Islet of Langerhans (tissue), 1 donor: ENCODE measurements around the gene RILPL1.
"Not testable (repeated sequence)": the region's sequence is repeated elsewhere in the genome, so short reads cannot be mapped to it uniquely, and the experiment has no call there.

ENCODE experiments used
- FAIRE-seq: peaks from one replicate; lab custom pipeline; 2011; peaks lifted over from hg19 to GRCh38; lab: Jason Lieb, UNC

The RILPL1 gene

GRCh38 chr12:123529686-123530085 is 3.8 kb downstream of the RILPL1 start:
- FAIRE-seq: no peak

- FAIRE-seq: no peak
Observed at GRCh38 chr12:123528858-123529257, 4.7 kb downstream of the RILPL1 start.

GRCh38 chr12:123526542-123527080 is 6.9 kb downstream of the RILPL1 start:
- no peak for FAIRE-seq

- FAIRE-seq: no peak
Observed at GRCh38 chr12:123524378-123524777, 9.1 kb downstream of the RILPL1 start.

GRCh38 chr12:123523518-123523917 is 10.0 kb downstream of the RILPL1 start:
- no peak for FAIRE-seq

GRCh38 chr12:123522164-123522563 is 11.4 kb downstream of the RILPL1 start:
- FAIRE-seq: no peak

GRCh38 chr12:123520567-123521474 is 12.7 kb downstream of the RILPL1 start:
- no peak for FAIRE-seq

- no peak for FAIRE-seq
Observed at GRCh38 chr12:123519141-123520001, 14.1 kb downstream of the RILPL1 start.

- FAIRE-seq: no peak
Observed at GRCh38 chr12:123516216-123516780, 17.2 kb downstream of the RILPL1 start.

GRCh38 chr12:123514582-123515221 is 18.8 kb downstream of the RILPL1 start:
- not testable (repeated sequence) for FAIRE-seq

GRCh38 chr12:123513805-123514204 is 19.7 kb downstream of the RILPL1 start:
- no peak for FAIRE-seq

- no peak for FAIRE-seq
Observed at GRCh38 chr12:123512838-123513665, 20.5 kb downstream of the RILPL1 start.

- no peak for FAIRE-seq
Observed at GRCh38 chr12:123506843-123507236, 26.7 kb downstream of the RILPL1 start.

GRCh38 chr12:123506059-123506842 is 27.3 kb downstream of the RILPL1 start:
- no peak for FAIRE-seq

GRCh38 chr12:123502163-123502704 is 31.3 kb downstream of the RILPL1 start:
- FAIRE-seq: no peak

GRCh38 chr12:123499332-123499731 is 34.2 kb downstream of the RILPL1 start:
- FAIRE-seq: no peak

- no peak for FAIRE-seq
Observed at GRCh38 chr12:123498126-123498825, 35.2 kb downstream of the RILPL1 start.

- no peak for FAIRE-seq
Observed at GRCh38 chr12:123497065-123497464, 36.5 kb downstream of the RILPL1 start.

GRCh38 chr12:123494124-123494851 is 39.2 kb downstream of the RILPL1 start:
- no peak for FAIRE-seq
